OCI-LY7 (cell line): ENCODE data around the gene CAV1. TPM values are rescaled to one million over a fixed set of nuclear protein-coding genes. Genes with fewer than 3 reads are reported as not detected.

Experiments
- BruUV-seq: library from RNA; stranded (reverse); fragments of 400-500 nt; replicated peaks from 2 replicates; lab custom pipeline; 2021; lab: Mats Ljungman, UMichigan
- CTCF ChIA-PET: fragments of 300-600 bp; sonication (Branson Sonifier 250); formaldehyde crosslinking; loops from one replicate; lab custom pipeline; 2022; ENCODE audit warnings: antibody characterized with exemption; ENCODE audit not compliant: unreplicated experiment; lab: Charles Lee
- POLR2A ChIA-PET: fragments of 300-600 bp; sonication (Branson Sonifier 250); formaldehyde crosslinking; loops from one replicate; lab custom pipeline; 2022; ENCODE audit warnings: antibody characterized with exemption; lab: Charles Lee
- DNase-seq: peaks from one replicate; pipeline ENCODE4 v3.0.0-alpha.2; 2015; ENCODE audit warnings: low spot score
- H2AFZ ChIP-seq: fragments of 200-600 bp; sonication (generic), shearing (Covaris generic); 2 replicates; pipeline ENCODE4 v1.6.1; 2014; ENCODE audit warnings: mild to moderate bottlenecking, antibody characterized with exemption, low read length, moderate library complexity
- H3K27ac ChIP-seq: fragments of 200-600 bp; sonication (generic); 2 replicates; pipeline ENCODE4 v1.5.1; 2014; ENCODE audit warnings: mixed run types, low read depth, mild to moderate bottlenecking, moderate library complexity, low read length, inconsistent platforms; ENCODE audit not compliant: poor library complexity, severe bottlenecking
- H3K36me3 ChIP-seq: fragments of 200-600 bp; sonication (generic); 2 replicates; pipeline ENCODE4 v1.6.1; 2014; ENCODE audit warnings: mild to moderate bottlenecking, antibody characterized with exemption, low read length, moderate library complexity, mixed read lengths; ENCODE audit not compliant: insufficient read depth
- H3K4me1 ChIP-seq: fragments of 200-600 bp; sonication (generic); 2 replicates; pipeline ENCODE4 v1.5.1; 2014; ENCODE audit warnings: mild to moderate bottlenecking, low read length; ENCODE audit not compliant: insufficient read depth, poor library complexity, severe bottlenecking
- H3K4me2 ChIP-seq: fragments of 200-600 bp; sonication (generic); 2 replicates; pipeline ENCODE4 v1.6.1; 2014; ENCODE audit warnings: mild to moderate bottlenecking, low read length
- H3K4me3 ChIP-seq: fragments of 200-600 bp; sonication (generic); 2 replicates; pipeline ENCODE4 v1.5.1; 2014; ENCODE audit warnings: mild to moderate bottlenecking, low read depth, low read length; ENCODE audit not compliant: poor library complexity, severe bottlenecking
- H3K79me2 ChIP-seq: fragments of 200-600 bp; sonication (generic); 2 replicates; pipeline ENCODE4 v1.6.1; 2016; ENCODE audit warnings: low read depth, mild to moderate bottlenecking, low read length, moderate library complexity, mixed read lengths; ENCODE audit not compliant: insufficient read depth
- H3K9me2 ChIP-seq: fragments of 200-600 bp; sonication (generic); 2 replicates; pipeline ENCODE4 v1.6.1; 2016; ENCODE audit warnings: mild to moderate bottlenecking, low read length, mixed read lengths; ENCODE audit not compliant: insufficient read depth
- H3K9me3 ChIP-seq: fragments of 200-600 bp; sonication (generic); 2 replicates; pipeline ENCODE4 v1.6.1; 2014; ENCODE audit warnings: mild to moderate bottlenecking, mixed run types, low read length, mixed read lengths
- H4K20me1 ChIP-seq: fragments of 200-600 bp; sonication (generic); 2 replicates; pipeline ENCODE4 v1.6.1; 2014; ENCODE audit warnings: mild to moderate bottlenecking, antibody characterized with exemption, low read length, moderate library complexity, mixed read lengths; ENCODE audit not compliant: insufficient read depth
- EZH2phosphoT487 ChIP-seq: fragments of 200-600 bp; sonication (generic); IDR thresholded peaks from 2 replicates; pipeline ENCODE4 v1.6.1; 2018; ENCODE audit warnings: low read depth, borderline replicate concordance, mild to moderate bottlenecking, mixed run types, antibody characterized with exemption, low read length, moderate library complexity, mixed read lengths
- intact Hi-C: fragments of 100-400 bp; cut with micrococcal nuclease; formaldehyde crosslinking; loops from one replicate; pipeline ENCODE4 v1.10.0; 2022; ENCODE audit not compliant: unreplicated experiment
- total RNA-seq, 2 experiments: library from RNA; depleted of rRNA in 1 of 2; stranded (reverse); fragments of >200 nt in 1 of 2; shearing (Covaris generic) in 1 of 2; gene quantifications; 2 replicates each; pipeline ENCODE4 v1.2.3, GENCODE V29; 2014 to 2022
- TF ChIP-seq, protein P1 (sequence below): fragments of 200-600 bp; sonication (generic); conservative IDR thresholded peaks from 2 replicates; pipeline ENCODE4 v1.5.1; 2014; ENCODE audit warnings: mild to moderate bottlenecking, antibody characterized with exemption, low read length, moderate library complexity, mixed read lengths

The CAV1 gene
- total RNA-seq, 2 experiments from 2014 or later, result not detected

- Histone ChIP-seq H3K9me2 (no peaks in the 10 kb centered on the region), H3K27ac (no peak overlapping the region), H2AFZ (no peak overlapping the region), H4K20me1 (no peaks in the 10 kb centered on the region), H3K9me3 (no peaks in the 10 kb centered on the region), H3K4me3 (no peak overlapping the region), H3K4me2 (no peak overlapping the region), H3K4me1 (no peaks in the 10 kb centered on the region), H3K36me3 (no peaks in the 10 kb centered on the region), H3K79me2 (no peaks in the 10 kb centered on the region)
- no peak for DNase-seq
- CTCF ChIA-PET, result interaction anchor here (0.5 kb wide), 2 partner anchors 215 to 417 kb away, joined by 3 read pairs; no protein-coding TSS in a partner anchor
- POLR2A ChIA-PET, result interaction anchor here (2.0 kb wide), 1 partner anchor 10 kb away, joined by 8 read pairs; no protein-coding TSS in a partner anchor
- intact Hi-C loops, result no loop called here
- no peak for TF ChIP-seq EZH2phosphoT487
- TF ChIP-seq, protein P1, sequence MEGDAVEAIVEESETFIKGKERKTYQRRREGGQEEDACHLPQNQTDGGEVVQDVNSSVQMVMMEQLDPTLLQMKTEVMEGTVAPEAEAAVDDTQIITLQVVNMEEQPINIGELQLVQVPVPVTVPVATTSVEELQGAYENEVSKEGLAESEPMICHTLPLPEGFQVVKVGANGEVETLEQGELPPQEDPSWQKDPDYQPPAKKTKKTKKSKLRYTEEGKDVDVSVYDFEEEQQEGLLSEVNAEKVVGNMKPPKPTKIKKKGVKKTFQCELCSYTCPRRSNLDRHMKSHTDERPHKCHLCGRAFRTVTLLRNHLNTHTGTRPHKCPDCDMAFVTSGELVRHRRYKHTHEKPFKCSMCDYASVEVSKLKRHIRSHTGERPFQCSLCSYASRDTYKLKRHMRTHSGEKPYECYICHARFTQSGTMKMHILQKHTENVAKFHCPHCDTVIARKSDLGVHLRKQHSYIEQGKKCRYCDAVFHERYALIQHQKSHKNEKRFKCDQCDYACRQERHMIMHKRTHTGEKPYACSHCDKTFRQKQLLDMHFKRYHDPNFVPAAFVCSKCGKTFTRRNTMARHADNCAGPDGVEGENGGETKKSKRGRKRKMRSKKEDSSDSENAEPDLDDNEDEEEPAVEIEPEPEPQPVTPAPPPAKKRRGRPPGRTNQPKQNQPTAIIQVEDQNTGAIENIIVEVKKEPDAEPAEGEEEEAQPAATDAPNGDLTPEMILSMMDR, result peak; percentile 44; the same call in 1 of the 2 replicates
- no TSS peak for BruUV-seq
These were observed 67.2 kb downstream of the CAV1 start for GRCh38 chr7:116592041-116592355.

DNA sequence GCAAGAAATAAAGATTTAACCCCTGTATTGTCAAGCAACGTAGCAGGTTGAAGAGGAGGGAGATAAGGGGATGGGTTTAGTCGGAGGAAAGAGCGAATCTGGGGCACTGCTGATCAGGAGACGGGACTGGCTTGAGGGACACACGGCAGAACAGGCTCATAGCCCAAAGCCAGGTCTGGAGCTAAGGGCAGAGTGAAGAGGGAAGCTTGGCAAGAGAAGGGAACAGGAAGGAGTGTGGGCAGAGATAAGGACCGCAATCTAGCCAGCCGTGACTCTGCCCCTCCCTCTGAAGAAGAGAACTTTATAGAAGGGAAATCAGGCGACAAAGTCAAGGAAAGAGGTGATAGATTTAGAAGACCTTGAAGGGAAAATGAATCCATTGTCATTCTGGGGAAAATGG is 67.6 kb downstream of the CAV1 start:
- no peak overlapping the region for H3K27ac ChIP-seq
- no peak for DNase-seq
- TF ChIP-seq, protein P1, result no peak
- TF ChIP-seq EZH2phosphoT487, result no peak
- H4K20me1 ChIP-seq, result no peaks in the 10 kb centered on the region
- no peak overlapping the region for H3K4me3 ChIP-seq
- no peak overlapping the region for H3K4me2 ChIP-seq
- no peaks in the 10 kb centered on the region for H3K9me3 ChIP-seq
- BruUV-seq, result no TSS peak
- no peaks in the 10 kb centered on the region for H3K36me3 ChIP-seq
- H3K79me2 ChIP-seq, result no peaks in the 10 kb centered on the region
- intact Hi-C loops, result no loop called here
- ChIA-PET POLR2A (interaction anchor here (2.0 kb wide), 1 partner anchor 10 kb away, joined by 8 read pairs; no protein-coding TSS in a partner anchor), CTCF (interaction anchor here (0.5 kb wide), 1 partner anchor 215 kb away, joined by 3 read pairs; no protein-coding TSS in a partner anchor)
- H3K4me1 ChIP-seq, result no peaks in the 10 kb centered on the region
- H2AFZ ChIP-seq, result no peak overlapping the region
- H3K9me2 ChIP-seq, result no peaks in the 10 kb centered on the region

DNA sequence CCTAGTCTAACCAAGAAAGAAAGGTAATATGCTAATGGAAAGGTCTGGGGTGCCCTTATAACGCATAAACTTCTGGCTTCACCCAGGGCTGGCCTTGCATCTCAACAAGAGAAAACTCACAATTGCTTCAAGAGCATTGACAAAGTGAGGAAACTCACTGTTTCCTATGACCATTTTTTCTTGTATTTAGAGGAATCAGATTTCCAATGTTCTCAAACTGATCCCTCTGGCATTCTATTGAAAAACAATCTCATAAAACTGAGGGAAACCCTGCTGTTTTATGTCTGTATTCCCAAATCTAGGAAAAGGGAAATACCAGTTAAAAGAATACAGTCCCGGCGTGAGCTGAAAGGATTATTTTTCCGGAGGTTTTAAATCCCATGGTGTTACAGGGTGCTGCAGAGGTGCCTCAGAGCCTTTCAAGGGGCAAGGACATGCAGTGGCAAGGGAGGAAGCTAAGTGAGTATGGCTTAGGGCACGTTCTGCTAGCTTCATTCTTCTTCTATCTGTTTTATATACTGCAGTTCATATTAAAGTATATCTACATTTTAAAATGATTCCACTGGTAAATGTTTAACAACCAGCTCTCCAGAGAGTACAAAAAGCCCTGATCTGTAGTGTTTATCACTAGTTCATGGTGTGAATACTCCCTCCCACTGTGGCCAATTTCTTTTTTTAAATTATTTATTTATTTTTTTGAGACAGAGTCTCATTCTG is 68.7 kb downstream of the CAV1 start:
- H4K20me1 ChIP-seq, result no peaks in the 10 kb centered on the region
- BruUV-seq, result no TSS peak
- ChIA-PET CTCF (interaction anchor here (0.6 kb wide), 1 partner anchor 356 kb away, joined by 3 read pairs; no protein-coding TSS in a partner anchor), POLR2A (no interaction called here)
- intact Hi-C loops, result no loop called here
- H3K9me2 ChIP-seq, result no peaks in the 10 kb centered on the region
- H3K27ac ChIP-seq, result no peak overlapping the region
- no peaks in the 10 kb centered on the region for H3K9me3 ChIP-seq
- no peak for TF ChIP-seq EZH2phosphoT487
- no peak overlapping the region for H2AFZ ChIP-seq
- no peaks in the 10 kb centered on the region for H3K79me2 ChIP-seq
- H3K36me3 ChIP-seq, result no peaks in the 10 kb centered on the region
- no peaks in the 10 kb centered on the region for H3K4me1 ChIP-seq
- no peak overlapping the region for H3K4me3 ChIP-seq
- H3K4me2 ChIP-seq, result no peak overlapping the region
- no peak for DNase-seq
